NCI-H526 (cell line): ENCODE data around the gene CFLAR.
A peak's percentile ranks its signal among the peaks of the same experiment; 100 is the strongest.

Experiments used
- DNase-seq, 2 experiments: peaks; one replicate each; lab custom pipeline; 2025; lab: John Stamatoyannopoulos, UW

CFLAR gene

GRCh38 chr2:201216918-201217317 is 101.0 kb downstream of the CFLAR start:
- DNase-seq, result no peak

GRCh38 chr2:201218780-201219179 is 102.8 kb downstream of the CFLAR start:
- no peak for DNase-seq

DNA sequence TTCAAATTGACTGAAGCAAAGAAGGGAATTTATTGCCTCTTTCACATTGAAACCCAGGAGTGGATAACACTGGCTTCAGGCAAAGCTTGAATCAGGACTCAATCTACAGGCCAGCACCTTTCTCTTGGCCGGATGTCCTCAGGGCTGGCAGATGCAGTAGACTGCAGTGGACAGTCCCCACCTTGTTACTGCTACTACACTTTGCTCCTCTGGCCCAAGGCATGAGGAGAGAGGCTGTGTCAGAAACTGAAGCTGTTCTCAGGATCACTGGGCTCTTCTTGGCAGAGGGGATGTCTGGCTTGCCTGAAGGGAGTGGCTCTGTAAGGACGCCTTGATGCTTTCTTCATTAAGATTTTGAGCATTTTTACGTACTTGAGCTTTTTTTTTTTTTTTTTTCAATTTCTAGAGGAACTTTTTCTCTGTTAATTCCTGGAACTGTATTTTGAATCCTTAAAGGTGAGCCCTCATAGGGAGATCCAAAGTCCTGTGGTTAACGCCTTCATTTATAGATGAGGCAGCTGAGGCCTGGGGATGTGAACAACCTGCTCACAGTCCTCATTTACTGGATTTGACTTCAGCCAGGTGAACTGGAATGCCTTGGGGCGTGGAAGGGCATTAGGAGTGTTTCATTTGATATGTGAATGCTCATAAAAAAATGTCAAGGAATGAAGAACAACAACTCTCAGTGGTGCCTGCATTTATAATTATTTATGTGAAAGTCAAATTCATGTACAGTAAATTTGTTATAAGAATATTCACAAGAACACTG is 103.5 kb downstream of the CFLAR start:
- DNase-seq, result peak in 1 of 2 experiments; percentile 3

- DNase-seq, result no peak
These were observed 104.2 kb downstream of the CFLAR start for GRCh38 chr2:201220102-201220570.

DNA sequence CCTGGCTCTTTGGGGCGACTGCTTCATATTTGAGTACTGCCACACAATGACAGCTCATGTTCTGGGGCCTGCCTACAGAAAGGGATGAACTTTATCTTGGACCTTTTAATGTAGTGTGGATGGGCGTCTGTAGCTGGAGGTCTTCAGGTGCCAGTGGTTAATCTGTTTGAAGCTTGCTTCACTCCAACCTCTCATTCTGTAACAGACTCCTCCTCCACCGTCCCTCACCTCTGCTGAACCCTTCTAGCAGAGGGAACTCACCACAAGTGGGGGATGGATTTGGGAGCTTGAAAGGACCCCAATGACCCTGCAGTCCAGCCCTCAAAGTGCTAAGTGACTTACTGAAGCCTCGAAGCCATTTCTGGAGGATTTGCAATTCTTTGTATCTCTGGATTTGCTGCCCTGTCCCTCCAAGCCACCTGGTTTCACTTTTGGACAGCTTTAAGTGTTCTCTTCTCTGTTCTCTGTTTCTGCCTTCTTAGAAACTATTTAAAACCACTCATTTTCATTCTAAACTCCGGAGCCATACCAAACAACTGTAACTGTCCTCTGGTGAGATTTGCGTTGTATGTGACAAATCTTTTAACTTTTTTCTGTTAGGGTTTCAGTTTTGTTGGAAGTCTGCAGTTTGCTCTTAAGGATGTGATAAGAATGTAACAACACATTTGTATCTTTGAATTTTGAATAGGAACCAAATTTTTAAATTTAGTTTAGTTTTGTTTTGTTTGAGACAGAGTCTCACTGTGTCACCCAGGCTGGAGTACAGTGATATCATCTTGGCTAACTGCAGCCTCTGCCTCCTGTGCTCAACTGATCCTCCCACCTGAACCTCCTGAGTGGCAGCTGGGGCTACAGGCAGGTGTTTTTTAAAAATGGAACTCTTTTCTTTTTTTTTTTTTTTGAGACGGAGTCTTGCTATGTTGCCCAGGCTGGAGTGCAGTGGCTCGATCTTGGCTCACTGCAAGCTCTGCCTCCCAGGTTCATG is 107.4 kb downstream of the CFLAR start:
- DNase-seq, result no peak
